Pancreas (tissue), 10 donors: ENCODE measurements around the gene C1orf87. TPM values are rescaled to one million over a fixed set of nuclear protein-coding genes. Genes with fewer than 3 reads are reported as not detected.

Source experiments
- ATAC-seq, 4 donors: fragments of 200-7000 bp; cut with Tn5 transposase; one replicate each; pipeline versions ENCODE4 v1.8.0 to v1.9.1; 2020; ENCODE audit warnings: mild to moderate bottlenecking in 4 of 4, moderate library complexity in 4 of 4
- DNase-seq, 6 donors: peaks; one replicate each; pipeline ENCODE4 v3.0.0-alpha.2; 2020
- FAIRE-seq: peaks from 2 replicates; lab custom pipeline; 2012; peaks lifted over from hg19 to GRCh38; lab: Jason Lieb, UNC
- H3K27ac ChIP-seq, 4 donors: fragments of 200-600 bp; sonication (generic); 1 replicate in 3 of 4; 2 replicates in 1 of 4; pipeline versions ENCODE4 v1.5.0 to v1.8.0; 2020
- H3K27me3 ChIP-seq, 4 donors: fragments of 200-600 bp; one replicate each; pipeline ENCODE4 v1.8.0; 2021
- H3K36me3 ChIP-seq, 3 donors: fragments of 200-600 bp; sonication (generic) in 1 of 3; one replicate each; pipeline versions ENCODE4 v1.5.0 to v1.8.0; 2020 to 2021
- H3K4me1 ChIP-seq, 3 donors: fragments of 200-600 bp; one replicate each; pipeline ENCODE4 v1.8.0; 2021
- H3K4me3 ChIP-seq, 4 donors: fragments of 200-600 bp; sonication (generic) in 2 of 4; one replicate each; pipeline versions ENCODE4 v1.5.0 to v1.8.0; 2020 to 2021
- H3K9me3 ChIP-seq, 4 donors: fragments of 200-600 bp; one replicate each; pipeline ENCODE4 v1.8.0; 2021
- CTCF ChIP-seq, 4 donors: fragments of 200-600 bp; sonication (generic) in 3 of 4; IDR thresholded peaks; one replicate each; pipeline versions ENCODE4 v1.5.0 to v1.8.0; 2021; ENCODE audit warnings: antibody characterized with exemption in 4 of 4
- WGBS, 2 donors: extraction: QIAGEN DNeasy Blood & Tissue Kit; methylation state at CpG; one replicate each; pipeline ENCODE4 v1.1.7; 2013; 5-methylcytosine and 5-hydroxymethylcytosine counted together
- intact Hi-C, 3 donors: fragments of 100-400 bp; cut with DNase I; formaldehyde crosslinking; loops; one replicate each; pipeline versions ENCODE4 v1.11.1 to v1.14.2; 2022
- polyA plus RNA-seq, 2 donors: library from polyadenylated mRNA; stranded (reverse); fragments of 200-250 nt; gene quantifications; one replicate each; pipeline ENCODE4 v1.2.3, GENCODE V29; 2013
- total RNA-seq, 6 donors: library from RNA; stranded (reverse); fragmentation: NEBNext Ultra II Directional in 4 of 6; extraction: Animal tissue kit (Norgen Biotek cat#: 25700) in 4 of 6; gene quantifications; one replicate each; pipeline versions ENCODE4 v1.2.1 to v1.2.4, GENCODE V29; 2021 to 2023
- donor health status: healthy with polysubstance abuse.
- donor health status: DM: no; HTN: no; CAD: no; lungs with moderate emphysema.
- donor health status: DM: no; HTN: no; CAD: no.
- donor health status: control.
- donor health status: control.
- donor health status: Bipolar disorder and iron deficiency.
- donor health status: DM: yes; HTN: yes; CAD: no.
- donor health status: DM: no; HTN: no; CAD: no.
- donor health status: DM: no; HTN: no; CAD: no.
- donor health status: DM: yes; HTN: yes; CAD: no.

Gene C1orf87
- total and polyA plus RNA-seq, 8 donors: 0.02 TPM; not detected in 7

GRCh38 chr1:60113028-60113427 lies 39.5 kb upstream of the C1orf87 start:
- no peak overlapping the region for H3K27ac ChIP-seq
- no peak for TF ChIP-seq CTCF (IDR thresholded peaks at IDR 0.05)
- ATAC-seq (no peak), FAIRE-seq (no peak), DNase-seq (no peak)
- no peaks in the 10 kb centered on the region for H3K36me3 ChIP-seq
- no peaks in the 10 kb centered on the region for H3K27me3 ChIP-seq
- no peaks in the 10 kb centered on the region for H3K4me1 ChIP-seq
- intact Hi-C loops: no loop called here
- H3K9me3 ChIP-seq: no peaks in the 10 kb centered on the region
- no peak overlapping the region for H3K4me3 ChIP-seq
- WGBS, 2 donors: 92 to 99% methylated on average over 2 of the region's 2 CpGs

- no peak for TF ChIP-seq CTCF (IDR thresholded peaks at IDR 0.05)
- WGBS, 2 donors: 74 to 90% methylated on average over 1 of the region's 1 CpG
- FAIRE-seq (no peak), ATAC-seq (no peak), DNase-seq (no peak)
- H3K36me3 ChIP-seq: no peaks in the 10 kb centered on the region
- H3K9me3 ChIP-seq: no peaks in the 10 kb centered on the region
- H3K4me1 ChIP-seq: no peaks in the 10 kb centered on the region
- H3K27ac ChIP-seq: no peak overlapping the region
- H3K27me3 ChIP-seq: no peaks in the 10 kb centered on the region
- no peak overlapping the region for H3K4me3 ChIP-seq
- intact Hi-C loops: no loop called here
Measured at GRCh38 chr1:60111716-60112115, 38.1 kb upstream of the C1orf87 start.

- no peak for TF ChIP-seq CTCF (IDR thresholded peaks at IDR 0.05)
- no peaks in the 10 kb centered on the region for H3K36me3 ChIP-seq
- intact Hi-C loops: no loop called here
- no peak overlapping the region for H3K27ac ChIP-seq
- H3K9me3 ChIP-seq: no peaks in the 10 kb centered on the region
- H3K4me1 ChIP-seq: no peaks in the 10 kb centered on the region
- ATAC-seq: no peak
- H3K27me3 ChIP-seq: no peaks in the 10 kb centered on the region
- no peak for DNase-seq
- H3K4me3 ChIP-seq: no peak overlapping the region
- 83 to 90% methylated on average over 2 of the region's 2 CpGs for WGBS, 2 donors
- no peak for FAIRE-seq
Measured at GRCh38 chr1:60111118-60111517, 37.5 kb upstream of the C1orf87 start.

- Histone ChIP-seq H3K27ac (no peak overlapping the region), H3K4me3 (no peak overlapping the region), H3K36me3 (no peaks in the 10 kb centered on the region), H3K4me1 (no peaks in the 10 kb centered on the region), H3K9me3 (no peaks in the 10 kb centered on the region), H3K27me3 (no peaks in the 10 kb centered on the region)
- ATAC-seq (no peak), DNase-seq (no peak), FAIRE-seq (no peak)
- intact Hi-C loops: no loop called here
- no peak for TF ChIP-seq CTCF (IDR thresholded peaks at IDR 0.05)
- WGBS, 2 donors: 66 to 73% methylated on average over 3 of the region's 3 CpGs
Measured at GRCh38 chr1:60108196-60108595, 34.6 kb upstream of the C1orf87 start.

- WGBS, 2 donors: 46 to 62% methylated on average over 2 of the region's 2 CpGs
- no peak for FAIRE-seq
- Histone ChIP-seq H3K4me1 (no peaks in the 10 kb centered on the region), H3K27ac (no peak overlapping the region), H3K36me3 (no peaks in the 10 kb centered on the region), H3K4me3 (no peak overlapping the region), H3K27me3 (peaks cover 0 to 6% (median 0%) of the 10 kb centered on the region in 4 donors), H3K9me3 (no peaks in the 10 kb centered on the region)
- no peak for DNase-seq
- ATAC-seq: no peak
- intact Hi-C loops: no loop called here
- no peak for TF ChIP-seq CTCF (IDR thresholded peaks at IDR 0.05)
Measured at GRCh38 chr1:60103186-60103585, 29.6 kb upstream of the C1orf87 start.
